ENCODE results near the gene NRN1.
A peak's percentile ranks its signal among the peaks of the same experiment; 100 is the strongest.

NRN1 gene

GRCh38 chr6:5956939-5957338 is 49.8 kb downstream of the NRN1 start:
- Histone ChIP-seq H3K27ac (ENCODE audit: low read depth, low read length) (no peak overlapping the region), H3K9ac (ENCODE audit: low read length) (no peak overlapping the region), H3K9me3 (ENCODE audit: insufficient read depth, low read depth, low read length) (peaks cover 2% of the 10 kb centered on the region), H3K4me1 (ENCODE audit: control insufficient read depth in 1 of 2, insufficient read depth in 2 of 2, low read length in 2 of 2) (no peaks in the 10 kb centered on the region), H2BK120ac (ENCODE audit: insufficient read depth, low read length, poor library complexity) (no peak overlapping the region), H3K27me3 (ENCODE audit: insufficient read depth, low read length) (no peaks in the 10 kb centered on the region), H3K4ac (ENCODE audit: low read depth, low read length) (no peak overlapping the region), H3K18ac (ENCODE audit: low read length) (no peak overlapping the region), H3K36me3 (ENCODE audit: control insufficient read depth in 1 of 2, insufficient read depth in 2 of 2, low read length in 2 of 2) (no peaks in the 10 kb centered on the region), H2BK12ac (ENCODE audit: low read length) (no peak overlapping the region), H2AK5ac (ENCODE audit: low read length) (no peak overlapping the region), H2BK5ac (ENCODE audit: low read depth, low read length, poor library complexity) (no peak overlapping the region), H3K4me2 (ENCODE audit: low read length) (no peak overlapping the region), H2AFZ (ENCODE audit: insufficient read depth, low read length, poor library complexity) (no peak overlapping the region), H3K4me3 (ENCODE audit: low read depth, low read length) (no peak overlapping the region), H4K8ac (ENCODE audit: low read depth, low read length) (no peak overlapping the region), H3K79me2 (ENCODE audit: control insufficient read depth, insufficient read depth, low read length, poor library complexity) (no peaks in the 10 kb centered on the region), H3K14ac (ENCODE audit: low read length) (no peak overlapping the region), H3K79me1 (ENCODE audit: low read length) (no peaks in the 10 kb centered on the region), H3K23ac (ENCODE audit: low read length) (no peak overlapping the region), H4K12ac (ENCODE audit: low read depth, low read length) (no peak overlapping the region), H4K91ac (ENCODE audit: low read depth, low read length) (no peak overlapping the region)
- no peak for DNase-seq
- no CpG with 5 or more reads among the region's 6 CpGs for WGBS (ENCODE audit: extremely low coverage, insufficient coverage, insufficient read length)

- H3K9me3 ChIP-seq (ENCODE audit: insufficient read depth, low read depth, low read length): no peaks in the 10 kb centered on the region
- no peak overlapping the region for H3K4me3 ChIP-seq (ENCODE audit: low read depth, low read length)
- H4K8ac ChIP-seq (ENCODE audit: low read depth, low read length): no peak overlapping the region
- no peak overlapping the region for H3K14ac ChIP-seq (ENCODE audit: low read length)
- no peak overlapping the region for H2AFZ ChIP-seq (ENCODE audit: insufficient read depth, low read length, poor library complexity)
- H2BK120ac ChIP-seq (ENCODE audit: insufficient read depth, low read length, poor library complexity): no peak overlapping the region
- no peak overlapping the region for H4K91ac ChIP-seq (ENCODE audit: low read depth, low read length)
- H2BK12ac ChIP-seq (ENCODE audit: low read length): no peak overlapping the region
- no CpG with 5 or more reads among the region's 5 CpGs for WGBS (ENCODE audit: extremely low coverage, insufficient coverage, insufficient read length)
- no peak overlapping the region for H3K23ac ChIP-seq (ENCODE audit: low read length)
- no peaks in the 10 kb centered on the region for H3K36me3 ChIP-seq (ENCODE audit: control insufficient read depth in 1 of 2, insufficient read depth in 2 of 2, low read length in 2 of 2)
- H4K12ac ChIP-seq (ENCODE audit: low read depth, low read length): no peak overlapping the region
- no peaks in the 10 kb centered on the region for H3K4me1 ChIP-seq (ENCODE audit: control insufficient read depth in 1 of 2, insufficient read depth in 2 of 2, low read length in 2 of 2)
- H3K27me3 ChIP-seq (ENCODE audit: insufficient read depth, low read length): no peaks in the 10 kb centered on the region
- no peak overlapping the region for H2BK5ac ChIP-seq (ENCODE audit: low read depth, low read length, poor library complexity)
- H3K4me2 ChIP-seq (ENCODE audit: low read length): no peak overlapping the region
- H2AK5ac ChIP-seq (ENCODE audit: low read length): no peak overlapping the region
- H3K18ac ChIP-seq (ENCODE audit: low read length): no peak overlapping the region
- no peak overlapping the region for H3K9ac ChIP-seq (ENCODE audit: low read length)
- no peaks in the 10 kb centered on the region for H3K79me2 ChIP-seq (ENCODE audit: control insufficient read depth, insufficient read depth, low read length, poor library complexity)
- peak in 1 of 2 donors; percentile 47 for DNase-seq
- no peak overlapping the region for H3K27ac ChIP-seq (ENCODE audit: low read depth, low read length)
- no peaks in the 10 kb centered on the region for H3K79me1 ChIP-seq (ENCODE audit: low read length)
- no peak overlapping the region for H3K4ac ChIP-seq (ENCODE audit: low read depth, low read length)
These were observed 56.4 kb downstream of the NRN1 start for GRCh38 chr6:5950361-5950785.
